ENCODE data around the gene LRP1B.
"Not testable (repeated sequence)": the region's sequence is repeated elsewhere in the genome, so short reads cannot be mapped to it uniquely, and the experiment has no call there.

Gene LRP1B

DNA sequence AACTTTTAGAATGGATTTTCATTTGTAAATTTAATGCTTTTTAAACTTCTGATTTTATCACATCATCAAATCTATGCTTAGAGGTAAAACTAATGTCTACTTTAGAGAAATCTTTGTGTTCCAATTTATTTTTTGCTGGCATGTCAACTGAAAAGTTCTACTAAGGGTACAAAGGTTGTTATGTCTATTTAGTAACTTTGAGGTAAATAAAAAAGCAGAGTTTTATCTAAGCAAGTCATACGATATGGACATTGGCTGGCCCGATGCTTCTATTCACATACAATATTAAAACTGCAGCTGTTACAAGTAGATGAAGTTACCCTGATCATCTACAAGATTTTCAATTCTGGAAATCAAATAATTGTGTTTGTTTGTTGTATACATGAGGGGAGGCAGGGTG, 1575.1 kb downstream of the LRP1B start:
- no peak for DNase-seq

- DNase-seq = no peak
Observed at GRCh38 chr2:140552634-140553033, 1578.2 kb downstream of the LRP1B start.

- no peak for DNase-seq
Observed at GRCh38 chr2:140551287-140551686, 1579.5 kb downstream of the LRP1B start.

- no peak for DNase-seq
Observed at GRCh38 chr2:140550821-140551220, 1580.0 kb downstream of the LRP1B start.

DNA sequence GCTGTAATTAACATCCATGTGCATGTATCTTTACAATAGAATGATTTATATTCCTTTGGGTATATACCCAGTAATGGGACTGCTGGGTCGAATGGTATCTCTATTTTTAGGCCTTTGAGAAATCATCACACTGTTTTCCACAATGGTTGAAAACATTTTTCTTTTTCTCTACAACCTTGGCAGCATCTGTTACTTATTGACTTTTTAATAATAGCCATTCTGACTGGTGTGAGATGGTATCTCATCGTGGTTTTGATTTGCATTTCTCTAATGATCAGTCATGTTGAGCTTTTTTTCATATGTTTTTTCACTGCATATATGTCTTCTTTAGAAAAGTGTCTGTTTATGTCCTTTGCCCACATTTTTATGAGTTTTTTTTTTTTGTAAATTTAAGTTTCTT, 1586.0 kb downstream of the LRP1B start:
- not testable (repeated sequence) for DNase-seq

GRCh38 chr2:140542627-140543026, 1588.2 kb downstream of the LRP1B start:
- DNase-seq = no peak

DNA sequence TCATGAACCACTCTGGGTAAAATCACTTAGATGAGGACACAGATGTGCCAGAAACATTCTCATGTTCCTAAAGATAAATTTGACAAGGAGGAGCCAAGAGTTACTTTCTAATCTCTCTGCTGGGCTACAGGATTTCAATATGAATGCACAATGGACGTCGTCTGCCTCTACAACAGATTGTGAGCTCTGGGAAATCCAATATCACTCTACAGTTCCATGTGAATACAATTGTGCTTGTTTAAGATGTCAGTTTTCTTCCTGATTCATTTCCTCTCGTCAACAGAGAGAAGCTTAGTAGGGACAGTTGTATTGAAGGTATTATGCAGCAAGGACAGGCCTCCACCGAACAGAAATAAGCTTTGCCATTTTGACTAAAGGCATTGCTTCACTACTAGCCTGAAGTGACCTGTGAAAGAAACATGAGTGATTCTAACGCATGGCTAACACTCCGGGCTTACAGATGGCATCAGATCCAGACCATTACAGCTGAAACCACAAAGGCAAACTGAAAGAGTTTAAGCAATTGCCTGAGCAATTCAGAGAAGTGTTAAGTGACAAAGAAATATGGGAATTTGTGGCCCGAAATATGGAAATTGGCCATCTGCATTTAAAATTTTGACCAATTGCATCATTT, 1591.5 kb downstream of the LRP1B start:
- DNase-seq = no peak

- DNase-seq = no peak
Observed at GRCh38 chr2:140529706-140530105, 1601.1 kb downstream of the LRP1B start.

- no peak for DNase-seq
Observed at GRCh38 chr2:140528982-140529381, 1601.8 kb downstream of the LRP1B start.

DNA sequence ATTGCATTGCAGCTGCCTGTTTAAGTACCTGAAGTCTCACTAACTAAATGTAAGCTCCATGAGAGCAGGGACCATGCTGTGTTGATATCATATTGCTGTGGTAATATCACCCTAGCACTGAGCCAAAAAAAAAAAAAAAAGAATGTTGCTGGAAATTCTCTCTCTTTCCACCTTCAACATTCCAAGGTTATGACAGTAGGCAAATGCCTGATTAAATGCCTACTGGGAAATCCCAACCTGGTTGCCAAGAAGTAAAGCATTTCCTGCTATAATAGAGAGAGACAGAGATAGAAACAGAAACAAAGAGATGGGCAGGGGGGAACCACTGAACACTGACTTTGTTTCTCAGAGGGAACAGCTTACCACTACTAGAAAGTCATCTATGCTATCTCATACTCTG, 1604.2 kb downstream of the LRP1B start:
- DNase-seq = no peak

DNA sequence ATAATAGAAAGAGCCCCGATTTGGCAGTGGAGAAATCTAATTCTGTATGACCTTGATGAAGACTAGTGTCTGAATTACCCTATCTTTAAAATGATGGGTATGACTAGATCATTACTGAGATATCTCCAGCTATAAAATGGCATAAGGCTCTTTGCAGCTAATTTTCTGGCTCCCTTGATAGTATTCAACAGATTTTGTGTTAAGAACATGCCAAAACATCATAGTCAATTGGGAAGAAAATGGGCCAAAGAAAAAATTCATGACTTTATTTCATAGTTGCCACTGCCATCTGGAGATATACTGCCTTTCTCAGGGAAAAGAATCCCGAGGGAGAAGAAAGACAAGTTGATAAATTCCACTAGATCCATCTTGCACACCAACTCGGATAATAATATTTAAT, 1618.7 kb downstream of the LRP1B start:
- DNase-seq = no peak

GRCh38 chr2:140509765-140510164, 1621.1 kb downstream of the LRP1B start:
- no peak for DNase-seq

GRCh38 chr2:140508756-140509155, 1622.1 kb downstream of the LRP1B start:
- DNase-seq = no peak

- DNase-seq = no peak
Observed at GRCh38 chr2:140506606-140507005, 1624.2 kb downstream of the LRP1B start.

DNA sequence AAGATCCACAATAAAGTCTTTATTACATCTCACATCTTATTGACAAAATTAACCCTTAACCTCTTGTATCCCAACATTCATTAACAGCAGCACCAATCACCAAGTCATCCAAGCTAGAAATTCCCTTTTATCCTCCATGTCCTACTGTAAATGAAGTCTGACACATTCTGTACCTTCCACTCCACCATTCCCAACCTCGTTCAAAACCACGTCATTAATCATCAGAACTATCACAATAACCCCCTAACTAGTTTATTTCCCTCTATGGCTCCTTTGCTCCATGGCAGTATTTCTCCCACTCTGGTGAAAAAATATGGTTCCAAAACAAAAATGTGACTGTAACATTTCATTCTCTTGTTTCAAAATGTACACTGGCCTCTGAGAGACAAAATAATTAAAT, 1626.2 kb downstream of the LRP1B start:
- DNase-seq = no peak

DNA sequence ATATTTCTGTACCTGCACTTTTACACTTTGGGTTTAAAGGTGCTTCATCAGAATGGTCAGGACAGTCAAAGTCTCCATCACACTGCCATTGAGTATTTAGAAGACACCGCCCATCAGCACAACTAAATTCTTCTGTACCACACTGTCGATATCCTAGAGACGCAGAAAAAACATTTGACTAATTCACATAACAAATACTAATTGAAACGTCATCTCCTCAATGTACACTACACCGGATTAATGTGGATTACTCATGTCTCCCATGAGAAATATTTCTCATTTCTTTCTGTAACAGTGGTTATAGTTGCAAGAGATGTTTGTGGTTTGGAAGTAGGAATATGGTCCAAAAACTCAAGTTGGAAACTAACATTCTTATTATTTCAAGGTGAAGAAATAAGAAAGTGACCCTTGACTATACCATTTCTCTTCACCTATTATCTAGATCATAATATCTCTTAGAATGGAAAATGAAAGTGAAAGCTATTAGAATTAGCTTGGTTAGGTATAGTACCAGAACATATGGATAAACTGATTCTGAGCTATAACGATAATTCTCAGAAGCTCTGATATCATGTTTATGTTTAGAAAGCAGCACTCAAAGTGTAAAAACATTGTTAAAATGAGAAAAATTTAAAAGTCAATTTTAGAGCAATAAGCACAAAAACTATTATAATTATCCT, 1627.7 kb downstream of the LRP1B start:
- DNase-seq = no peak

DNA sequence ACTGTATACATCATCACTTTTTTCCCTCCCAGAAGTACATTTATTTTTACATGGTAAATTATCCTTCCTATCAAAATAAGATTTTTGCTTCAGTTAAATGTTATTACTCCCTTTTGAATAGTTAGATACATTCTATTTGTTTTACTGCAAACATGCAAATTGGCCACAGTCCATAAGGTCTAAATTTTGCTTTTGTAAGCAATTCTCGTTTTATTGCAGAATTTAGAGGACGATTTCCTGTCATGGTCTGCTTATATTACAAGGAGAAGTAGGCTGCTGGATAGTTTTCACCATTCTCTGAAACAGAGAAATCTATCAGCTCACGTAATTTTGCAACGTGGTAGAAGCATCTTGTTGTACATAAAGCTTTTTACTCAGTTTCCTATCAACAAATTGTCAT, 1632.5 kb downstream of the LRP1B start:
- no peak for DNase-seq

- no peak for DNase-seq
Observed at GRCh38 chr2:140496714-140497113, 1634.1 kb downstream of the LRP1B start.

DNA sequence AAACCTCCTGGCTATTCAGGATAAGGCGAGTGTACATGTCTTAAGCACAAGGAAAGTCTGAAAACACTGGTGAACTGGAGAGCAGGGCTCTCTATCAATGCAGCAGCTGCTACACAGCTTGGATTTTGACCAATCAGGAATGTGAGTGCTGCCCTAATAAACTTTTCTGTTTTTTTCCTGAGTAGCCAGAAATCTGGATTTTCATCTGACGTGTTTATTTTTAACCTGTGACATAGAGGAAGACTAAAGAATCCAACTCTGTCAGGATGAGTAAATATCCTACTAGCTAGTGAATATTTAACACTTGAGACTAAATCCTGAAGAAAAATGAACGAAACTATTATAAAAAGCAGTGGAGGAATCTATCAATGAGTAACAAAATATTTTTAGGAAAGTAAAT, 1638.9 kb downstream of the LRP1B start:
- DNase-seq = no peak

DNA sequence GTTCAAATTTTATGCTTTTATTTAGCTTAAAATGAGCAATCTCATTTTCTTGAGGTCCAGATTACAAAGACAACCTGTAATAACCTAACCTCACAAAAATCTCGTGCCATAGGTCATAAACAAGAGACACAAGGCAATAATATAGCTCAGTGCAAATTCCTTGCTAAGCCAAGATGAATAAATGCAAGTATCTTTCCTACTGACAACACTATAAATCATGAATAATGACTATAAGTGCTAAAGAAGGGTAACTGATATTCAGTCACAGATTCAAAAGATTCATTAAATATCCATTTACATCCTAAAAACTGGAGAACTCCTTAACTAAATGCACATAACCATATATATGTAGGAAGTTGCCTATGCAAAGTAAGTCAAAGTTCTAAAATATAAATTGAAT, 1641.6 kb downstream of the LRP1B start:
- DNase-seq = no peak

- no peak for DNase-seq
Observed at GRCh38 chr2:140481136-140481535, 1649.7 kb downstream of the LRP1B start.

GRCh38 chr2:140473851-140474250, 1657.0 kb downstream of the LRP1B start:
- no peak for DNase-seq

- no peak for DNase-seq
Observed at GRCh38 chr2:140472676-140473075, 1658.1 kb downstream of the LRP1B start.

GRCh38 chr2:140465301-140465700, 1665.5 kb downstream of the LRP1B start:
- DNase-seq = no peak

- no peak for DNase-seq
Observed at GRCh38 chr2:140462990-140463389, 1667.8 kb downstream of the LRP1B start.
